MM.1S (cell line): Measurements from ENCODE around the gene MGAT4D.

Experiments used
- DNase-seq: peaks from one replicate; pipeline ENCODE4 v3.0.0-alpha.2; 2015
- H2AFZ ChIP-seq: fragments of 300-600 bp; sonication (generic); 2 replicates; pipeline ENCODE4 v1.6.0; 2016; ENCODE audit warnings: antibody characterized with exemption, low read length
- H3F3A ChIP-seq: fragments of 300-600 bp; sonication (generic); 2 replicates; pipeline ENCODE4 v1.6.1; 2016; ENCODE audit warnings: mild to moderate bottlenecking, antibody characterized with exemption, low read length, moderate library complexity, mixed read lengths; ENCODE audit not compliant: insufficient read depth
- H3K27ac ChIP-seq: fragments of 300-600 bp; sonication (generic); 2 replicates; pipeline ENCODE4 v1.5.1; 2016; ENCODE audit warnings: mild to moderate bottlenecking, low read length
- H3K27me3 ChIP-seq: fragments of 300-600 bp; sonication (generic); replicated peaks from 2 replicates; pipeline ENCODE4 v1.6.0; 2016; ENCODE audit warnings: low read length; ENCODE audit not compliant: insufficient read depth
- H3K36me3 ChIP-seq: fragments of 300-600 bp; sonication (generic); replicated peaks from 2 replicates; pipeline ENCODE4 v1.6.1; 2016; ENCODE audit warnings: mild to moderate bottlenecking, low read length, mixed read lengths; ENCODE audit not compliant: insufficient read depth
- H3K4me1 ChIP-seq: fragments of 300-600 bp; sonication (generic); 2 replicates; pipeline ENCODE4 v1.6.1; 2016; ENCODE audit warnings: low read length, mixed read lengths
- H3K4me2 ChIP-seq: fragments of 300-600 bp; sonication (generic); 2 replicates; pipeline ENCODE4 v1.6.0; 2016; ENCODE audit warnings: low read depth, low read length
- H3K4me3 ChIP-seq: fragments of 300-600 bp; sonication (generic); 2 replicates; pipeline ENCODE4 v1.5.1; 2016; ENCODE audit warnings: low read length, mixed read lengths
- H3K79me2 ChIP-seq: fragments of 300-600 bp; sonication (generic); 2 replicates; pipeline ENCODE4 v1.6.1; 2016; ENCODE audit warnings: mixed run types, low read length, mixed read lengths
- H3K9ac ChIP-seq: fragments of 300-600 bp; sonication (generic); 2 replicates; pipeline ENCODE4 v1.6.1; 2016; ENCODE audit warnings: low read length, mixed read lengths
- H3K9me2 ChIP-seq: fragments of 300-600 bp; sonication (generic); replicated peaks from 2 replicates; pipeline ENCODE4 v1.6.1; 2016; ENCODE audit warnings: mild to moderate bottlenecking, low read length, mixed read lengths; ENCODE audit not compliant: insufficient read depth
- H3K9me3 ChIP-seq: fragments of 300-600 bp; sonication (generic); replicated peaks from 2 replicates; pipeline ENCODE4 v1.6.1; 2016; ENCODE audit warnings: mild to moderate bottlenecking, low read length, mixed read lengths; ENCODE audit not compliant: insufficient read depth
- H4K20me1 ChIP-seq: fragments of 300-600 bp; sonication (generic); 2 replicates; pipeline ENCODE4 v1.6.1; 2016; ENCODE audit warnings: mild to moderate bottlenecking, low read length, moderate library complexity, mixed read lengths; ENCODE audit not compliant: insufficient read depth
- CTCF ChIP-seq: fragments of 300-600 bp; sonication (generic); IDR thresholded peaks from 2 replicates; pipeline ENCODE4 v1.5.1; 2016; ENCODE audit warnings: antibody characterized with exemption, low read length, mixed read lengths
- EZH2 ChIP-seq: fragments of 300-600 bp; sonication (generic); optimal IDR thresholded peaks from 2 replicates; pipeline ENCODE3; 2017; ENCODE audit warnings: low read depth, mild to moderate bottlenecking, antibody characterized with exemption, low read length, mixed read lengths
- EZH2phosphoT487 ChIP-seq: fragments of 300-600 bp; sonication (generic); IDR thresholded peaks from 2 replicates; pipeline ENCODE4 v1.6.1; 2018; ENCODE audit warnings: antibody characterized with exemption, low read length

Gene MGAT4D

DNA sequence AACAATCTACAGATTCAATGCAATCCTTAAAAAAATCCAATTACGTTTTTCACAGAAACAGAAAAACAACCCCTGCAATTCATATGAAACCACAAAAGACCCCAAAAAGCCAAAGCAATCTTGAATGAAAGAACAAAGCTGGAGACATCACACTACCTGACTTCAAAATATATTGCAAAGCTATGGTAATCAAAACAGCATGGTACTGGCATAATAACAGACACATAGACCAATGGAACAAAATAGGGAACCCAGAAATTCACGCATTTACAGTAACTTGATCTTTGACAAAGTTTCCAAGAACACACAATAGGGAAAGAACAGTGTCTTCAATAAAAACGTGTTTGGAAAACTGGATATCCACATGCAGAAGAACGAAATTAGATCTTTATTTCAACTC, 14.6 kb downstream of the MGAT4D start:
- no peaks in the 10 kb centered on the region for H3K27me3 ChIP-seq
- TF ChIP-seq EZH2phosphoT487 (no peak), CTCF (no peak), EZH2 (no peak)
- H3K79me2 ChIP-seq = no peaks in the 10 kb centered on the region
- no peak overlapping the region for H3K4me2 ChIP-seq
- H3K9me2 ChIP-seq = no peaks in the 10 kb centered on the region
- no peak overlapping the region for H3K27ac ChIP-seq
- H3F3A ChIP-seq = no peaks in the 10 kb centered on the region
- H3K36me3 ChIP-seq = no peaks in the 10 kb centered on the region
- no peak overlapping the region for H3K4me3 ChIP-seq
- no peak overlapping the region for H3K9ac ChIP-seq
- no peak overlapping the region for H2AFZ ChIP-seq
- no peaks in the 10 kb centered on the region for H3K9me3 ChIP-seq
- no peak for DNase-seq
- no peaks in the 10 kb centered on the region for H4K20me1 ChIP-seq
- no peaks in the 10 kb centered on the region for H3K4me1 ChIP-seq

GRCh38 chr4:140472156-140472555, 25.9 kb downstream of the MGAT4D start:
- no peak for TF ChIP-seq EZH2phosphoT487
- no peak for TF ChIP-seq CTCF
- no peak for TF ChIP-seq EZH2
- Histone ChIP-seq H3K4me2 (no peak overlapping the region), H3K79me2 (no peaks in the 10 kb centered on the region), H2AFZ (no peak overlapping the region), H3K4me3 (no peak overlapping the region), H3K27me3 (no peaks in the 10 kb centered on the region), H3K9me3 (no peaks in the 10 kb centered on the region), H3K27ac (no peak overlapping the region), H3K4me1 (no peaks in the 10 kb centered on the region), H3K9me2 (no peaks in the 10 kb centered on the region), H3F3A (no peaks in the 10 kb centered on the region), H4K20me1 (no peaks in the 10 kb centered on the region), H3K36me3 (no peaks in the 10 kb centered on the region), H3K9ac (no peak overlapping the region)
- no peak for DNase-seq

GRCh38 chr4:140469791-140470733, 28.0 kb downstream of the MGAT4D start:
- DNase-seq = no peak
- Histone ChIP-seq H4K20me1 (no peaks in the 10 kb centered on the region), H3K27me3 (no peaks in the 10 kb centered on the region), H3K36me3 (no peaks in the 10 kb centered on the region), H3K4me2 (no peak overlapping the region), H3K79me2 (no peaks in the 10 kb centered on the region), H3F3A (no peaks in the 10 kb centered on the region), H3K9me3 (no peaks in the 10 kb centered on the region), H2AFZ (no peak overlapping the region), H3K4me3 (no peak overlapping the region), H3K9ac (no peak overlapping the region), H3K27ac (no peak overlapping the region), H3K9me2 (no peaks in the 10 kb centered on the region), H3K4me1 (no peaks in the 10 kb centered on the region)
- no peak for TF ChIP-seq CTCF
- no peak for TF ChIP-seq EZH2phosphoT487
- TF ChIP-seq EZH2 = no peak
